HepG2 (cell line): ENCODE results near the gene RCAN2. TPM values are rescaled to one million over a fixed set of nuclear protein-coding genes. Genes with fewer than 3 reads are reported as not detected.

Source experiments
- HDAC1 ChIP-seq: sonication (generic); formaldehyde crosslinking; IDR thresholded peaks from 2 replicates; pipeline ENCODE4 v1.5.1; 2020; ENCODE audit warnings: mild to moderate bottlenecking, missing genetic modification reagents
- HNRNPL ChIP-seq: fragments of 200-400 bp; formaldehyde crosslinking; IDR thresholded peaks from 2 replicates; pipeline ENCODE4 v1.6.1; 2017; ENCODE audit warnings: mild to moderate bottlenecking, low read depth, low read length
- JDP2 ChIP-seq: sonication (generic); formaldehyde crosslinking; IDR thresholded peaks from 2 replicates; pipeline ENCODE4 v1.8.1; 2022; ENCODE audit warnings: missing genetic modification reagents, borderline replicate concordance
- KMT2A ChIP-seq: sonication (generic); formaldehyde crosslinking; IDR thresholded peaks from 2 replicates; pipeline ENCODE4 v1.4.0; 2020; ENCODE audit warnings: missing genetic modification reagents
- MATR3 ChIP-seq: sonication (generic); formaldehyde crosslinking; IDR thresholded peaks from 2 replicates; pipeline ENCODE4 v1.4.0; 2020; ENCODE audit warnings: missing genetic modification reagents
- POLR2A ChIP-seq, 2 experiments: IDR thresholded peaks; 2 replicates each; pipeline ENCODE4 v1.6.1; 2011; ENCODE audit warnings: low read depth in 2 of 2, low read length in 2 of 2, mild to moderate bottlenecking in 1 of 2, moderate library complexity in 1 of 2; ENCODE audit not compliant: insufficient read depth in 1 of 2
- RNF2 ChIP-seq: fragments of 450-650 bp; conservative IDR thresholded peaks from 2 replicates; pipeline ENCODE4 v1.6.1; 2016; ENCODE audit warnings: low read depth
- SETDB1 ChIP-seq: sonication (generic); formaldehyde crosslinking; IDR thresholded peaks from 2 replicates; pipeline ENCODE4 v1.5.1; 2020; ENCODE audit warnings: missing genetic modification reagents, mild to moderate bottlenecking, borderline replicate concordance
- polyA plus RNA-seq, 8 experiments: library from polyadenylated mRNA; depleted of rRNA in 3 of 8; stranded (reverse) in 7 of 8; unstranded in 1 of 8; fragments of >200 nt; fragmentation: Illumina TruSeq in 4 of 8; extraction: Trizol in 4 of 8; gene quantifications; 2 replicates each; pipeline versions ENCODE4 v1.2.1 to v1.2.3, GENCODE V29; 2011 to 2016; ENCODE audit warnings: low read depth in 4 of 8, missing spikeins in 1 of 8, mixed read lengths in 1 of 8; ENCODE audit not compliant: insufficient read depth in 1 of 8
- total RNA-seq, 5 experiments: library from RNA; depleted of rRNA; stranded (reverse); fragments of >200 nt; fragmentation: Illumina TruSeq; extraction: Trizol; gene quantifications; 2 replicates each; pipeline ENCODE4 v1.2.3, GENCODE V29; 2016; ENCODE audit warnings: low read depth in 1 of 5
- TF ChIP-seq, protein P1 (sequence below): sonication (generic); formaldehyde crosslinking; IDR thresholded peaks from 2 replicates; pipeline ENCODE4 v1.5.0; 2020; ENCODE audit warnings: mild to moderate bottlenecking, missing genetic modification reagents, borderline replicate concordance
- TF ChIP-seq, protein P2 (sequence below): sonication (generic); formaldehyde crosslinking; conservative IDR thresholded peaks from 2 replicates; pipeline ENCODE4 v1.8.0; 2022; ENCODE audit warnings: mild to moderate bottlenecking, moderate library complexity, missing genetic modification reagents
- TF ChIP-seq, protein P3 (sequence below): sonication (generic); formaldehyde crosslinking; IDR thresholded peaks from 2 replicates; pipeline ENCODE4 v1.5.0; 2020; ENCODE audit warnings: missing genetic modification reagents, mild to moderate bottlenecking, borderline replicate concordance

Gene RCAN2
- total and polyA plus RNA-seq, 2 of the 13 experiments (the other 11 are each of a cell fraction or from before 2014, with no cell fraction given), result not detected

DNA sequence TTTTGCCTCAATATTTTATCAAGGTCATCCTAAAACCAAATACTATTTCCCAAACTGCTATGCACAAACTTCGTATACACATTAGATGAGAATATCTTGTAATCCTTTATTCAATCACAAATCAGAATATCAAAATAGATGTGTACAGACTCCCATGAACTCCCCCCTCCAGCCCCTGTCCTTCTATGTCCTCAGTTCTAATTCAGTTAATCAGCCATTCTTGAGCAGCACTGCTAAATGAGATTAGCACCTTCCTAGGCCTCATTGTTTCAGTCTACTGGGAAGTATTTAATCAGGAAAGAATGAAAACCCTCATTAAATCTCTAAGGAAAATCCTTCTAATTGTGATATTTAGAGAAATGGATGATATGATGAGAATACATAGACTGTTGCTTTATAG lies 36.6 kb downstream of the RCAN2 start (continued):
- TF ChIP-seq, protein P1, sequence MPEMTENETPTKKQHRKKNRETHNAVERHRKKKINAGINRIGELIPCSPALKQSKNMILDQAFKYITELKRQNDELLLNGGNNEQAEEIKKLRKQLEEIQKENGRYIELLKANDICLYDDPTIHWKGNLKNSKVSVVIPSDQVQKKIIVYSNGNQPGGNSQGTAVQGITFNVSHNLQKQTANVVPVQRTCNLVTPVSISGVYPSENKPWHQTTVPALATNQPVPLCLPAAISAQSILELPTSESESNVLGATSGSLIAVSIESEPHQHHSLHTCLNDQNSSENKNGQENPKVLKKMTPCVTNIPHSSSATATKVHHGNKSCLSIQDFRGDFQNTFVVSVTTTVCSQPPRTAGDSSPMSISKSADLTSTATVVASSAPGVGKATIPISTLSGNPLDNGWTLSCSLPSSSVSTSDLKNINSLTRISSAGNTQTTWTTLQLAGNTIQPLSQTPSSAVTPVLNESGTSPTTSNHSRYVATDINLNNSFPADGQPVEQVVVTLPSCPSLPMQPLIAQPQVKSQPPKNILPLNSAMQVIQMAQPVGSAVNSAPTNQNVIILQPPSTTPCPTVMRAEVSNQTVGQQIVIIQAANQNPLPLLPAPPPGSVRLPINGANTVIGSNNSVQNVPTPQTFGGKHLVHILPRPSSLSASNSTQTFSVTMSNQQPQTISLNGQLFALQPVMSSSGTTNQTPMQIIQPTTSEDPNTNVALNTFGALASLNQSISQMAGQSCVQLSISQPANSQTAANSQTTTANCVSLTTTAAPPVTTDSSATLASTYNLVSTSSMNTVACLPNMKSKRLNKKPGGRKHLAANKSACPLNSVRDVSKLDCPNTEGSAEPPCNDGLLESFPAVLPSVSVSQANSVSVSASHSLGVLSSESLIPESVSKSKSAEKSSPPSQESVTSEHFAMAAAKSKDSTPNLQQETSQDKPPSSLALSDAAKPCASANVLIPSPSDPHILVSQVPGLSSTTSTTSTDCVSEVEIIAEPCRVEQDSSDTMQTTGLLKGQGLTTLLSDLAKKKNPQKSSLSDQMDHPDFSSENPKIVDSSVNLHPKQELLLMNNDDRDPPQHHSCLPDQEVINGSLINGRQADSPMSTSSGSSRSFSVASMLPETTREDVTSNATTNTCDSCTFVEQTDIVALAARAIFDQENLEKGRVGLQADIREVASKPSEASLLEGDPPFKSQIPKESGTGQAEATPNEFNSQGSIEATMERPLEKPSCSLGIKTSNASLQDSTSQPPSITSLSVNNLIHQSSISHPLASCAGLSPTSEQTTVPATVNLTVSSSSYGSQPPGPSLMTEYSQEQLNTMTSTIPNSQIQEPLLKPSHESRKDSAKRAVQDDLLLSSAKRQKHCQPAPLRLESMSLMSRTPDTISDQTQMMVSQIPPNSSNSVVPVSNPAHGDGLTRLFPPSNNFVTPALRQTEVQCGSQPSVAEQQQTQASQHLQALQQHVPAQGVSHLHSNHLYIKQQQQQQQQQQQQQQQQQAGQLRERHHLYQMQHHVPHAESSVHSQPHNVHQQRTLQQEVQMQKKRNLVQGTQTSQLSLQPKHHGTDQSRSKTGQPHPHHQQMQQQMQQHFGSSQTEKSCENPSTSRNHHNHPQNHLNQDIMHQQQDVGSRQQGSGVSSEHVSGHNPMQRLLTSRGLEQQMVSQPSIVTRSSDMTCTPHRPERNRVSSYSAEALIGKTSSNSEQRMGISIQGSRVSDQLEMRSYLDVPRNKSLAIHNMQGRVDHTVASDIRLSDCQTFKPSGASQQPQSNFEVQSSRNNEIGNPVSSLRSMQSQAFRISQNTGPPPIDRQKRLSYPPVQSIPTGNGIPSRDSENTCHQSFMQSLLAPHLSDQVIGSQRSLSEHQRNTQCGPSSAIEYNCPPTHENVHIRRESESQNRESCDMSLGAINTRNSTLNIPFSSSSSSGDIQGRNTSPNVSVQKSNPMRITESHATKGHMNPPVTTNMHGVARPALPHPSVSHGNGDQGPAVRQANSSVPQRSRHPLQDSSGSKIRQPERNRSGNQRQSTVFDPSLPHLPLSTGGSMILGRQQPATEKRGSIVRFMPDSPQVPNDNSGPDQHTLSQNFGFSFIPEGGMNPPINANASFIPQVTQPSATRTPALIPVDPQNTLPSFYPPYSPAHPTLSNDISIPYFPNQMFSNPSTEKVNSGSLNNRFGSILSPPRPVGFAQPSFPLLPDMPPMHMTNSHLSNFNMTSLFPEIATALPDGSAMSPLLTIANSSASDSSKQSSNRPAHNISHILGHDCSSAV, result no peak
- no peak for TF ChIP-seq JDP2
- TF ChIP-seq POLR2A (IDR thresholded peaks at IDR 0.05; ENCODE audit: insufficient read depth in 1 of 2, low read depth in 2 of 2, low read length in 2 of 2), result no peak
- TF ChIP-seq MATR3 (CRISPR knock-in tag), result no peak
- no peak for TF ChIP-seq HDAC1 (CRISPR knock-in tag)
- TF ChIP-seq HNRNPL, result no peak
- no peak for TF ChIP-seq RNF2
- no peak for TF ChIP-seq KMT2A
- no peak for TF ChIP-seq SETDB1 (CRISPR knock-in tag)
- TF ChIP-seq, protein P2, sequence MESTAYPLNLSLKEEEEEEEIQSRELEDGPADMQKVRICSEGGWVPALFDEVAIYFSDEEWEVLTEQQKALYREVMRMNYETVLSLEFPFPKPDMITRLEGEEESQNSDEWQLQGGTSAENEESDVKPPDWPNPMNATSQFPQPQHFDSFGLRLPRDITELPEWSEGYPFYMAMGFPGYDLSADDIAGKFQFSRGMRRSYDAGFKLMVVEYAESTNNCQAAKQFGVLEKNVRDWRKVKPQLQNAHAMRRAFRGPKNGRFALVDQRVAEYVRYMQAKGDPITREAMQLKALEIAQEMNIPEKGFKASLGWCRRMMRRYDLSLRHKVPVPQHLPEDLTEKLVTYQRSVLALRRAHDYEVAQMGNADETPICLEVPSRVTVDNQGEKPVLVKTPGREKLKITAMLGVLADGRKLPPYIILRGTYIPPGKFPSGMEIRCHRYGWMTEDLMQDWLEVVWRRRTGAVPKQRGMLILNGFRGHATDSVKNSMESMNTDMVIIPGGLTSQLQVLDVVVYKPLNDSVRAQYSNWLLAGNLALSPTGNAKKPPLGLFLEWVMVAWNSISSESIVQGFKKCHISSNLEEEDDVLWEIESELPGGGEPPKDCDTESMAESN (CRISPR knock-in tag), result no peak
- TF ChIP-seq, protein P3, sequence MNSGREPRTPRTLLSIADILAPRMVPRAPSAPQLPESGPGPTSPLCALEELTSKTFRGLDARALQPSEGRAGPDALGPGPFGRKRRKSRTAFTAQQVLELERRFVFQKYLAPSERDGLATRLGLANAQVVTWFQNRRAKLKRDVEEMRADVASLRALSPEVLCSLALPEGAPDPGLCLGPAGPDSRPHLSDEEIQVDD, result no peak
